BJ (cell line): ENCODE results near the gene IL21R. TPM values are rescaled to one million over a fixed set of nuclear protein-coding genes. Genes with fewer than 3 reads are reported as not detected.

Source experiments
- CTCF ChIA-PET: fragments of 350-600 bp; formaldehyde crosslinking; extraction: SDS; loops from one replicate; lab custom pipeline; 2021; ENCODE audit warnings: antibody characterized with exemption, inconsistent platforms; lab: Yijun Ruan, JAX
- POLR2A ChIA-PET: fragments of 300-600 bp; sonication (Branson Sonifier 250); formaldehyde crosslinking; extraction: SDS; loops from one replicate; lab custom pipeline; 2021; ENCODE audit warnings: antibody characterized with exemption; lab: Charles Lee
- DNase-seq: peaks from one replicate; pipeline ENCODE4 v3.0.0-alpha.2; 2011; ENCODE audit warnings: low read depth
- H3K27me3 ChIP-seq: 2 replicates; pipeline ENCODE4 v1.6.0; 2011; ENCODE audit warnings: low read length; ENCODE audit not compliant: control insufficient read depth, insufficient read depth
- H3K36me3 ChIP-seq: 2 replicates; pipeline ENCODE4 v1.5.1; 2011; ENCODE audit warnings: low read length; ENCODE audit not compliant: control insufficient read depth, insufficient read depth
- H3K4me3 ChIP-seq: 2 replicates; pipeline ENCODE4 v1.5.1; 2011; ENCODE audit warnings: low read depth, mild to moderate bottlenecking, control low read depth, low read length
- CTCF ChIP-seq: IDR thresholded peaks from 2 replicates; pipeline ENCODE4 v1.5.1; 2011; ENCODE audit warnings: low read depth, mild to moderate bottlenecking, control low read depth, inconsistent platforms, low read length, moderate library complexity; ENCODE audit not compliant: insufficient read depth
- polyA plus RNA-seq: library from polyadenylated mRNA; depleted of rRNA; stranded (reverse); fragments of >200 nt; gene quantifications from 2 replicates; pipeline ENCODE4 v1.2.3, GENCODE V29; 2011

Gene IL21R
- polyA plus RNA-seq, 1 experiment = 0.58 TPM

GRCh38 chr16:27428026-27428785, 26.2 kb downstream of the IL21R start:
- no peak for TF ChIP-seq CTCF
- CTCF ChIA-PET = interaction anchor here (1.0 kb wide), 1 partner anchor 15 kb away, joined by 3 read pairs; no protein-coding TSS in a partner anchor
- Histone ChIP-seq H3K4me3 (no peak overlapping the region), H3K36me3 (no peaks in the 10 kb centered on the region), H3K27me3 (no peaks in the 10 kb centered on the region)
- POLR2A ChIA-PET = no interaction called here
- DNase-seq = no peak

- Histone ChIP-seq H3K4me3 (no peak overlapping the region), H3K27me3 (no peaks in the 10 kb centered on the region), H3K36me3 (no peaks in the 10 kb centered on the region)
- POLR2A ChIA-PET = no interaction called here
- CTCF ChIA-PET = no interaction called here
- DNase-seq = no peak
- TF ChIP-seq CTCF = no peak
These were observed 27.4 kb downstream of the IL21R start for GRCh38 chr16:27429330-27429871.

- no peak for TF ChIP-seq CTCF
- Histone ChIP-seq H3K36me3 (no peaks in the 10 kb centered on the region), H3K4me3 (no peak overlapping the region), H3K27me3 (no peaks in the 10 kb centered on the region)
- CTCF ChIA-PET = no interaction called here
- POLR2A ChIA-PET = no interaction called here
- no peak for DNase-seq
These were observed 28.0 kb downstream of the IL21R start for GRCh38 chr16:27429981-27430441.

GRCh38 chr16:27430512-27430911, 28.5 kb downstream of the IL21R start:
- no peaks in the 10 kb centered on the region for H3K36me3 ChIP-seq
- no peak overlapping the region for H3K4me3 ChIP-seq
- no peaks in the 10 kb centered on the region for H3K27me3 ChIP-seq
- CTCF ChIA-PET = no interaction called here
- DNase-seq = no peak
- no peak for TF ChIP-seq CTCF
- POLR2A ChIA-PET = no interaction called here

- POLR2A ChIA-PET = no interaction called here
- TF ChIP-seq CTCF = no peak
- CTCF ChIA-PET = no interaction called here
- Histone ChIP-seq H3K27me3 (no peaks in the 10 kb centered on the region), H3K36me3 (no peaks in the 10 kb centered on the region), H3K4me3 (no peak overlapping the region)
- no peak for DNase-seq
These were observed 29.0 kb downstream of the IL21R start for GRCh38 chr16:27430923-27431484.
